ENCODE data around the gene PGLYRP3. TPM values are rescaled to one million over a fixed set of nuclear protein-coding genes. Genes with fewer than 3 reads are reported as not detected.

The PGLYRP3 gene
- total and polyA plus RNA-seq, 2 of the 8 experiments (the other 6 are each of a cell fraction or from before 2014, with no cell fraction given) = not detected

- no peaks in the 10 kb centered on the region; a peak in 1 of 7 replicates for H3K4me1 ChIP-seq (replicated peaks in 1 of 4; ENCODE audit: control insufficient read depth in 3 of 4, insufficient read depth in 4 of 4, low read length in 3 of 4)
- H4K20me1 ChIP-seq (replicated peaks in 1 of 2; ENCODE audit: control insufficient read depth in 1 of 2, insufficient read depth in 2 of 2, low read length in 2 of 2) = no peaks in the 10 kb centered on the region
- FAIRE-seq = no peak
- no peak overlapping the region for H3K4ac ChIP-seq (replicated peaks; ENCODE audit: insufficient read length, low read depth, low read length)
- no peaks in the 10 kb centered on the region for H3K9me3 ChIP-seq (ENCODE audit: insufficient read depth in 2 of 2, low read depth in 1 of 2, low read length in 1 of 2)
- H2BK15ac ChIP-seq (ENCODE audit: low read length) = no peak overlapping the region
- H3K4me2 ChIP-seq (ENCODE audit: insufficient read depth in 1 of 2, low read depth in 2 of 2, low read length in 2 of 2) = no peak overlapping the region
- H3K18ac ChIP-seq (ENCODE audit: extremely low read depth, low read length) = no peak overlapping the region
- no peak overlapping the region for H2BK20ac ChIP-seq (ENCODE audit: low read length)
- H3K9ac ChIP-seq (replicated peaks in 1 of 4; ENCODE audit: extremely low read depth in 1 of 4, low read depth in 3 of 4, low read length in 3 of 4) = no peak overlapping the region
- H2AFZ ChIP-seq (ENCODE audit: low read length) = no peak overlapping the region
- H3K79me2 ChIP-seq (ENCODE audit: control insufficient read depth in 1 of 2, insufficient read depth in 2 of 2, low read length in 2 of 2) = no peaks in the 10 kb centered on the region
- H2BK12ac ChIP-seq (ENCODE audit: low read depth, low read length) = no peak overlapping the region
- DNase-seq (ENCODE audit: low read depth in 1 of 2, low spot score in 2 of 2) = peak in 1 of 2 experiments; percentile 40
- no peak overlapping the region for H3K27ac ChIP-seq (ENCODE audit: low read depth, low read length)
- H3K4me3 ChIP-seq (ENCODE audit: extremely low read depth in 1 of 4, insufficient read depth in 2 of 4, low read depth in 3 of 4, low read length in 4 of 4) = no peak overlapping the region
- ChIA-PET POLR2A (ENCODE audit: partially characterized antibody) (interaction anchor here (0.6 kb wide), 1 partner anchor 303 kb away, joined by 3 read pairs; no protein-coding TSS in a partner anchor), CTCF (ENCODE audit: partially characterized antibody) (interaction anchor here (0.9 to 1.5 kb wide), 6 partner anchors 9 to 149 kb away, joined by 3 to 5 read pairs (median 4); partner anchors contain the start of gene PGLYRP3)
- H2BK120ac ChIP-seq (replicated peaks; ENCODE audit: low read depth, low read length) = no peak overlapping the region
- H3K56ac ChIP-seq (replicated peaks; ENCODE audit: insufficient read length, low read depth, low read length) = no peak overlapping the region
- no peak overlapping the region for H3K14ac ChIP-seq (ENCODE audit: insufficient read length)
- no peak overlapping the region for H3K23ac ChIP-seq (ENCODE audit: insufficient read length)
- no peaks in the 10 kb centered on the region for H3K36me3 ChIP-seq (ENCODE audit: control insufficient read depth in 2 of 4, insufficient read depth in 4 of 4, low read length in 3 of 4)
- no peak overlapping the region for H2AK5ac ChIP-seq (ENCODE audit: low read depth, low read length)
- 90% methylated on average over 12 of the region's 14 CpGs; no CpG with 5 or more reads in 1 of the 2 experiments for WGBS, 2 experiments (ENCODE audit: extremely low coverage in 1 of 2, insufficient coverage in 1 of 2, insufficient read length in 1 of 2, insufficient replicate concordance in 2 of 2, low coverage in 1 of 2, low lambda C conversion rate in 2 of 2, missing lambda C conversion rate in 1 of 2)
- no peak overlapping the region for H4K5ac ChIP-seq (ENCODE audit: insufficient read length, low read depth, low read length)
- H4K8ac ChIP-seq (ENCODE audit: extremely low read depth, insufficient read depth, low read length) = no peak overlapping the region
- no peak overlapping the region for H2BK5ac ChIP-seq (ENCODE audit: low read depth, low read length)
- no peaks in the 10 kb centered on the region for H3K23me2 ChIP-seq (ENCODE audit: low read depth, low read length)
- H4K91ac ChIP-seq (replicated peaks; ENCODE audit: insufficient read length, low read length) = no peak overlapping the region
- no peaks in the 10 kb centered on the region for H3K79me1 ChIP-seq (ENCODE audit: low read depth, low read length)
- H3K27me3 ChIP-seq (replicated peaks in 1 of 4; ENCODE audit: control insufficient read depth in 3 of 4, extremely low read depth in 1 of 4, insufficient read depth in 3 of 4, low read length in 3 of 4) = peaks cover 0 to 2% (median 0%) of the 10 kb centered on the region in 4 experiments; a peak in 1 of 7 replicates
- TF ChIP-seq ATF2 (IDR thresholded peaks at IDR 0.05; ENCODE audit: low read length) (no peak), BRCA1 (IDR thresholded peaks at IDR 0.05; ENCODE audit: low read depth, low read length) (no peak), KDM4A (IDR thresholded peaks at IDR 0.05; ENCODE audit: low read depth, low read length, severe bottlenecking) (no peak), RAD21 (IDR thresholded peaks at IDR 0.05 in 1 of 2, conservative IDR thresholded peaks at IDR 0.05 in 1 of 2; ENCODE audit: low read depth in 2 of 2, low read length in 2 of 2) (no peak), JUND (IDR thresholded peaks at IDR 0.05; ENCODE audit: low read length) (no peak), TEAD4 (IDR thresholded peaks at IDR 0.05; ENCODE audit: low read depth, low read length) (no peak), CBX8 (IDR thresholded peaks at IDR 0.05; ENCODE audit: borderline replicate concordance, low read depth, low read length) (no peak), POU5F1 (IDR thresholded peaks at IDR 0.05; ENCODE audit: low read depth, low read length) (no peak), CBX5 (IDR thresholded peaks at IDR 0.05; ENCODE audit: low read depth, low read length) (no peak), POLR2AphosphoS5 (IDR thresholded peaks at IDR 0.05; ENCODE audit: low read depth, low read length) (no peak)
Observed at GRCh38 chr1:153345187-153346076, 32.7 kb upstream of the PGLYRP3 start.

All from H1 (cell line).